NCI-H2029 treated with DMSO at 0.1 percent for 48 hours (cell line): ENCODE data around the gene TOMM7.
"Not testable (repeated sequence)": the region's sequence is repeated elsewhere in the genome, so short reads cannot be mapped to it uniquely, and the experiment has no call there.

ENCODE experiments used
- DNase-seq: peaks from one replicate; lab custom pipeline; 2025; lab: John Stamatoyannopoulos, UW

The TOMM7 gene

DNA sequence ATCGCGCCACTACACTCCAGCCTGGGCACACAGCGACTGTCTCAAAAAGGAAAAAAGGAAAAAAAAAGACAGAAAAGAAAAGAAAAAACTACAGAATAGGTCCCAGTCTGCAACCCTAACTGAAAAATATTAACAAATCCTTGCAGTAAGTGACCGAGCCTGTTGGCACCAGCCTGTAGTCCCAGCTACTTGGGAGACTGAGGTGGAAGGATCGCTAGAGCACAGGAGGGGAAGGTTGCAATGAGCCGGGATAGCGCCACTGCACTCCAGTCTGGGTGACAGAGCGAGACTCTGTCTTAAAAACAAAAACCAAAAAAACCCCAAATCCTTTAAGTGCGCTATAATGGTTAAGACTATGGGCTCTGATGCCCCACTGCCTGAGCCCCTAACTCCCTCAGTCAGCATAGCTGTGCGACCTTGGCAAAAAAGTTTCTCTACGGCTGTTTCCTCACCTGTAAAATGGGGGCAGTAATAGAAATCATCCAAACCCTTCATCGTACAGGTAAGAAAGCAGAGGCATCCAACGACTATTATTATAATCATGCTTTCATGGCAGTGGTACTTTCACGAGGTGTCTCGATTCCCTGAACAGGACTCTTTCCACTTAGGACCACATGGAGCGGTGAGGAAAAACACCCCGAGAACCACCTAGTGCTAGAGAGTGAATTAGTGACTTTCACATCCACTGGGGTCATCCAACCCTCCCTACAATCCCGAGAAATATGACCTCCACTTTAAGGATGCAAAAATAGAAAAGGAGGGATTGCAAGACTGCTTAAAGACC, 755 bp downstream of the TOMM7 start:
- no peak for DNase-seq

DNA sequence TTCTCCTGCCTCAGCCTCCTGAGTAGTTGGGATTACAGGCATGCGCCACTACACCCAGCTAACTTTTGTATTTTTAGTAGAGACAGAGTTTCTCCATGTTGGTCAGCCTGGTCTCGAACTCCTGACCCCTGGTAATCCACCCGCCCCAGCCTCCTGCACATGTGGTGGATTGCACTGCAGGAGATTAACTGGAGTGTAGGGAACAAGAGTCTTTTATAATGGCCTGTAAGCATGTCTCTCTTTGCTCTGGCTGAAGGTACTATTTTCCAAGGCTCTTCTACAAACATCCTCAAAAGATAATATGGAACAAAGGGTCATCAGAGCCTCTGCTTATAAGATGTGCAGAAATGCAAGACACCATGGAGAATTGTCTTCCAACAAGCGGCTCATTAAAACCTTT, 3.2 kb downstream of the TOMM7 start:
- no peak for DNase-seq

DNA sequence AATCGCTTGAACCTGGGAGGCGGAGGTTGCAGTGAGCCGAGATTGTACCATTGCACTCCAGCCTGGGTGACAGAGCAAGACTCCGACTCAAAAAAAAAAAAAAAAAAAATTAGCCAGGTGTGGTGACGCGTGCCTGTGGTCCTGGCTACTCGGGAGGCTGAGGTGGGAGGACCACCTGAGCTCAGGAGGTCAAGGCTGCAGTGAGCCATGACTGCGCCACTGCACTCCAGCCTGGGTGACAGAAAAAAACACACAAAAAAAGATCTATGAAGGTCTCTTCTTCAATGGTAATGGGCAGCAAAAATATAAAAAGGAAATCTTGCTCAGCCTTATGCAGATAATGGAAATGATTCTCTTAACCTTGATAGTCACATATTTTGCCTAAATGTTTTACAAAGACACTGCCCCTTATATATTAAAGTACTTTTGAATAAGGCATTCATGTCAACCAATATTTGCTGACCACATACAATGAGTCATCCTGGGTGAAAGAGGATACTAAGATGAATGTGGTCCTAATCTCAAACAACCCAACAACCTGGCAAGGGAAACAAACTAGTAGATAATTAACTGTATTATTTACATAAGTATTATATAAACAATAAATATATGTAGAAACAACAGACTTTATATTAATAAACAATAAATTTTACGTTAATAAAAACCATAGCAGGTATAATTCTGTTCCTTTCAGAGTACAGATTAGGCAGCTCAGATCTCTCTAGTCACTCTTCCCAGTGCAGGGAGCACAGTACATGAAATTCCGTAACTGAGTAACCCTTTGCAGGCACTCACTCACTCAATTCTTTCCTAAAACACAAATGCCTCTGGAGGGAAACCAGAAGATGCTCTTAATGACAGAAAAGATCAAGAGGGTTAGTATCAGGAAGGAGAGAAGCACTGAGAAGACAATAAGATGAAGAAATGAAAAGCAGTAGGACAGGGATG, 8.1 kb downstream of the TOMM7 start:
- peak; percentile 2 for DNase-seq

DNA sequence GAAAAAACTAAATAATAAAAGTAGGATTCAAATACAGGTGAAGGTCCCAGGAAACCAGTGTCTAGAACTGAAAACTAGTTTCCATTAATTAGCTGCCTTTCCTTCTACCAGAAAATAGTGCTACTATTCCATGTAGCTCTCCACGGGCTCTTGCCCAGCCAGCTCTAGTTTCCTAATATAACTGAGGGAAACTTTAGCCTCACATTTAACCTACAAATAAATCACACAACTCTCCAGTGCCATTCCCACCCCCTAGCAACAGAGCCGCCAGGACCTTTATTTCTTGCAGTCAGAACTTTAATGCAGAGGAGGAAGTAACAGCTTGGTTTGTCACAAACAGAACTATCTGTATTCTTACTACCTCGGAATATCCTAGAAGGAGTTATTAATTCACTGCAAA, 10.3 kb downstream of the TOMM7 start:
- DNase-seq: no peak

DNA sequence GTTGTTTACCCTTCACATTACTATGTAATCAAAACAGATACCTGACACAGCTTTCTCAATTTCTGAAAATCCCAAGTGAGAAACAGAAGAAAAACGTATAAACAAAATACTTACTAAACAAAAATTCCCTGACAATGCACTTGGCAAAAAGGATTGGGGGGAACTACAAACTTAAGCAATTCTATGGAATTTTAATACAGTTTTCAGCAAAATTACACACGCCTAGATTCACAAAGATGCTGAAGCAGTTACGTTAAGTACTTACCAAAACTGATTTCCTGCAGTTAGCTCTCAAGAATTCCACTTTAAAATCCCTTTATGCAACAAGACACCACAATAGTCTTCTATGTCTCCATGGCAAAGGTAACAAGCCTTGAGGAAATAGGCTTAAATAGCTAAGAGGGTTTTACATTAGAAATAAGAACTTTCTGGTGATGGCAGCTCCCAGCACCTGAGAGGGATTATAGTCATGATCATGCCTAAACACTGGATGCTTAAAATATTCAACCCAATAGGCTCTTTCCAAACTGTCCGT, 10.8 kb downstream of the TOMM7 start:
- DNase-seq: no peak

DNA sequence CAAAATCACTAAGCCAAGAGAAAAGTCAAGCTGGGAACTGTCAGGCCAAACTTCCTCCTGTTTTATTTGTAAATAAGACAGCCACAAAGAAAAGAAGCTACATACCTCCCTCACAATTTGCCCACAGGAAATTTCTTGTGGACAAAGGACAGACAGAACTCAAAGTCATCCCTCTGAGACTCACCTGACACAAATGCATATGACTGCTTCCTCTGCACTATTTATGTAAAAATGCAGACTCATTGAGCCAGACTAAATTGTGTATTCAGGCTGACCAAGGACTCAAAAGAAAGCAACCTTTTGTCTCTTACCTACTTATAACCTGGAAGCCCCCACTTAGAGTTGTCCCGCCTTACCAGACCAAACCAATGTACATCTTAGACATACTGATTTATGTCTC, 11.8 kb downstream of the TOMM7 start:
- DNase-seq: no peak

DNA sequence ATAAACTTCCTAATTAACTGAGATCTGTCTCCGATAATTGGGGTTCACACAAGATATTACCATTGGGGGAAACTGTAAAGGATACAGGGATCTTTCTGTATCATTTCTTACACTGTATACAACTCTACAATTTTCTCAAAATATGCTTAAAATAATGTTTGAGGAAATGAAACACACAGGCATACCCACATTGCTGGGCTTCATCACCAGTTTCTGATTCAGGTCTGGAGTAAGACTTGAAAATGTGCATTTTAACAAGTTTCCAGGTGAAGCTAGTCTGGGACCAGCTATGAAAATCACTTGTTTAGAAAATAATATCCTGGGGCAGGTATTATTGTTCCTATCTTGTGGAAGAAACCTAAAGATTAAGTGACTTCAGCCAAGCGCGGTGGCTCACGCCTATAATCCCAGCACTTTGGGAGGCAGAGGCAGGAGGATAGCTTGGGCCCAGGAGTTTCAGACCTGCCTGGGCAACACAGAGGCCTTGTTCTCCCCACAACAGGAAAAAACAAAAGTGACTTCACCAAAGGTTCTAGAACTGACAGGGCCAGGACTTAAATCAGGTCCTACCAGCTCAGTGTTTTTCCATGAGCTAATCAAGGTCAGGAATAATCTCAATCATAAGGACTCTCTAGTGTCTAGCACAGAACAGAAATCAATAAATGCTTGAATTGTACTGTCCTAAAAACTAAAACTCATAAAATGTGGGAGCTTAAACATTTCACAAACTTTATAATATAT, 12.6 kb downstream of the TOMM7 start:
- DNase-seq: no peak

DNA sequence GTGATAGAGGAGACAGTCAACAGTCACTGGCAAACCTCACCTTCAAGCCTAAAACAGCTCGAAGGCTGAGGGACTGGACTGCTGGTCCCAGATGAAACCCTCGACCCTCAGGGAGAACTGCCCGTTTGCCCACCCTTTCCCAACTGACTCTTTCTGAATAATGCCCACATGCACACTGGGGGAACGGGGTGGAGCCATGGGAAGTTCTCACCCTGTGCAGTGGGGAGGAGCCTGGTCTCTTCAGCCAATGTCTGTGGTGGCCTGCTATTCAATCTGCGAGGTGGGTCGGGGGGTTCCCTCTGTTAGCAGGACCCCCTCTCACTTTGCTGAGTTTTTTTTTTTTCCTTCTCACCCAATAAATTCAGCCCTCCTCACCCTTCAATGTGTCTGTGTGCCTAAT, 14.5 kb downstream of the TOMM7 start:
- no peak for DNase-seq

DNA sequence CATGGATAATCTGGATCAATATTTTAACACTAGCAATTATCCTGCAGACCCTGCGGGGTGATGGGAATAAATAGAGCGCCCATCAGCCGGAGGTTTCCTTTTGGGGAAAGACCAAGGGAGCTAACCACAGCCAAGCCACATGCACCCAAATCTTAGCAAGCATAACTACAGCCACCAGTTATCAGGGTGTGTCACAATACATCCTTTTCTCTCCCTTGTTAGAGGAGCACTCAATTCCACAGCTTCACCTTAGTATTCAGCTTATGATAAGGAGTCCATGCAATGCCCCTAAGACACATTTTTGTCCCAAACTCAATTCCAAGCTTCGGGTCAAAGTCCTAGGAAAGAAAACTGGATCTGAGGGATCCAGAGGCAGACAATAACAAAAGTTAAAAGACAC, 15.9 kb downstream of the TOMM7 start:
- DNase-seq: no peak

DNA sequence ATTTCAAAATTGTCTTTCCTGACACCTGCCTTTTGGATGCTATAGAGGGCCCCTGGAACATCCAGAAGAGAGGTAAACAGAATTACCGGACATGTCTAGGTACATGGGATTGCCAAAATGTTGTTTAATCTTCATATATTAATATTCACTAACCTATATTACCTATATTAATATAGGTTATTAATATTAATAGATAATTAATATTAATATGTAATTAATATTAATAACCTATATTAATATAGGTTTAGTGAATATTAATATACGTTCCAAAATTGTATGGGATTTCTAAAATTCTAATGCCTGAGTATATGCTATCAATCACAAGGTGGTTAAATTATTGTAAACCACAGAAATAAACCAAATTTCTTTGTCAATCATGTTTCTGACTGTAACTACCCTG, 17.4 kb downstream of the TOMM7 start:
- no peak for DNase-seq

DNA sequence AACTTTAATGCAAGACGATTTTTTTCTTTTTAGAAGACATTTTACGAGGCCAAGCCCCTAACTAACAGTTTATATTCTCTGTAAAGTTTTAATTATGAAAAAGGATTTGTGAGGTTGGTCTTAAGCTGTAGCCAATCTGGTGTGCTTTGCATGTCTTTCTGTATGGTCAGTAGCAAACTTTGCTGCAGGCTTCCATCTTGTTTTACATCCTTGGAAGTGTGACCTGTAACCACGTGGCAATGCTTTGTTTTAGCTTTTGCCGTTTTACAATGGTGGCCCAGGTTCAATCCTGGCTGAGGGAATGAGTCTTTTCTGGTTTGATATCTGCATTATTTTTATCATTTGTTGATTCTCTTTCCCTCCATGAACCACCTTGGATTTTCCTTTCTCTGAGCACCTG, 19.8 kb downstream of the TOMM7 start:
- not testable (repeated sequence) for DNase-seq

DNA sequence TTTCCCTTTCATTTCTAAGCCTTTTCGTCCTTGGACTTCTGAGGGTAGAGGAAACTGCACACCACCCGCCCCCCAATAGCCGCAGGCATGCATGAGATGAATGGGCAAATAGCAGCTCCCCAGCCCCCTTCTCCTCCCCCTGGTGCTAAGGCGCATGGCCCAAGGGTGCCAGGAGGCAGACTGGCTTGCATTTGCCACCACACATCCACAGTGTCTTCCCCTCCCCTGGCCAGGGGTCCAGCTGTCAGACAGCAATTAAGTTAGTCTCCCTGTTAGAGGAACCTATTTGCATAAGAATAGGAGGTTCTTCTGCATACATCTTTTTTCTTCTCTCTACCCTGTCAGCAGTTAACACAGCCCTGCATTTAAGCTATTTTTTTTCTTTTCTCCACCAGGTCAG, 20.2 kb downstream of the TOMM7 start:
- DNase-seq: no peak

DNA sequence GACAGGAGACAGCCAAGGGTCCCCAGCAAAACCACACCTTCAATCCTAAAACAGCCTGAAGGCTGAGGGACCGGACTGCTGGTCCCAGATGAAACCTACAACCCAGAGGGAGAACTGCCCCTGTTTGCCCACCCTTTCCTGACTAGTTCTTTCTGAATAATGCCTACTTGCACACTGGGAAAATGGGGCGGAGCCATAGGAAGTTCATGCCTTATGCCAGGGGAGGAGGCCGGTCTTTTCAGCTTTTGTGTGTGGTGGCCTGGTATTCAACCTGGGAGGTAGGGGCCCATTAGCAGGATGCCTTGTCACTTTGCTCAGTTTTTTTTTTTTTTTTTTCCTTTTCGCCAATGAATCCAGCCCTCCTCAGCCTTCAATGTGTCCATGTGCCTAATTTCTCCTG, 20.7 kb downstream of the TOMM7 start:
- DNase-seq: no peak

DNA sequence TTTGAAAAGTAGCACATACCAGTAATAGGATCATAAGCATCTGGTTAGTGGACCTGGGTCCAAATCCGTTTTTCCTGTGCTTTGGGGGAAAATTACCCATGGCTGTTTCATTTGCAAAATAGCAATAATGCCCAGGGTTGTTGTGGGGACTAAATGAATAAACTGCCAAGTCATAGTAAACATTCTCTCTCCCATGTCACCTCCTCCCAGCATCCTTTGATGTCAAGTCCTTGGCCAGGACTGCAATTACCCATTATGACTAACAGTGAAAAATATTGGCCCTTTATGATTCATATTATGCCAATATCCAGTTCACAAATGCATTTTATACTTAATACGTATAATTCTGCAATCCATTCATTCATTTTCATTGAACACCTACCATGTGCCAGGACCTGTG, 23.0 kb downstream of the TOMM7 start:
- DNase-seq: no peak

DNA sequence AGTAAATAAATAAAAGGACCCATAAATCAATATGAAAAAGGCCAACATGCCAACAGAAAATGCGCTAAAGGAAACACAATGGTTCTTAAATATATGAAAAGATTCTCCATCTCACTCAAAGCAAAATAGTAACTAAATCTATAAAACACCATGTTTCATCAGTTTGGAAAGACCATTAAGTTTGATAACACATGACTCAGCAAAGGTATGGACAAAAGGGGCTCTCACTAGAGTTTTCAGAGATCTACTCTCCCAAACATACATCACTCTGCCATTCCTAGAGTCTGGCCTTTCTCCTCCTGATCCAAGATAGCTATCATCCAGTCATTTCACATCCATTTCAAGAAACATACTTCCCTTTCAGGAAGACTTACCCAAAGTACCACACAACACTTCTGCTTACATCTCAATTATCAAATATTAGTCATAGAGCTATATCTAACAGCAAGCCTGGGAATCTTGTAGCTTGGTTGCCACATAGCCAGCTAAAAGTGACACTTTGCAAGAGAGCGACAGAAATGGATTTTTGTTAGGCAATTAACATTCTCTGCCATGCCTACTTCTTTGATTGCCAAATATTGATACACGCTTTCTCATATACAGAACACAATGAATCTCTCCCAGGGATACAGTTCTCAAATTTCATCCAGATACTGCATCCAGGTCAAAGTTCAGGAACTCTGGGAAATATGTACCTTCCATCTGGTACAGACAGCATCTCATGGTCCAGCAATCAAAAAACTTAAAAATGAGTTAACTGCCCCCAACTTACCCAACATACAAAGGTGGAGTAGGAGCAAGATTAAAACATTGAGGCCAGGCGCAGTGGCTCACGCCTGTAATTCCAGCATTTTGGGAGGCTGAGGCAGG, 28.8 kb downstream of the TOMM7 start:
- no peak for DNase-seq

DNA sequence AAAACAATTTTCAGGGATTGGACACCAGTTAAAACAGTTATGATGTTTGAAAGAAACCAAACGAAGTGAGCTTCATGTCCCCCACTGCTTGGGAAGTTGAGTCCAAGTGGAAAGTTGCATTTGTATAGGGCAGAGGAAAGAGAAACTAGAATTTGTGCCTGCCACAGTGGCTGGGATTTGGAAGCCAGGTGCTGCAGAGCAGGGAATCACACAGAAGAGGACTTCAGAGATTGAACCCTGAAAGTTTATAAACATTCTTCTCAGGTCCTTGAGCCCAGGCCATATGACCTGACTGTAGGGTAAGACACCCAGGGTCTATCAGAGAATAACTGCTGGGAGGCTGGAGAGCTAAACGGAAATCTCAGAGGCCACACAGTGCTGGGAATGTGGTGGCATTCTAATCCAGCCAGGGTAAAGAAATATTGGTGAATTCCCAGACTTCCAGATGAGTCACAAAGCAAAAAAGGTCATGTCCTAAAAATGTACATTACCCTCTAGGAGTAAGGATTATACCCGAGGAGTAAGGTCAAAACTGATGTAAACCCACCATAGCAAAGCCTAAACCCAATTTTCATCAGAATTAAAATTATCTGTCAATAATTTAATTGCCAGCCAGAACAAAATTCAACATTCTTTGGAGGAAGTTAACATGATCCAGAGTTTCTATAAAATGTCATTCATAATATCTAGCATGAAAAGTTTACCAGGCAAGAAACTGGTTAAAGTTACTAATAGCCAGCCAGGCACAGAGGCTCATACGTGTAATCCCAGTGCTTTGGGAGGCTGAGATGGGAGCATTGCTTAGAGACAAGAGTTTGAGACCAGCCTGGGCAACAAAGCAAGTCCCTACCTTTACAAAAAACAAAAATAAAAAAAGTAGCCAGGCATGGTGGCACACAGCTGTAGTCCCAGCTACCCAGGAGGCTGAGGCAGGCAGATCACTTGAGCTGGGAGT, 31.2 kb downstream of the TOMM7 start:
- no peak for DNase-seq

DNA sequence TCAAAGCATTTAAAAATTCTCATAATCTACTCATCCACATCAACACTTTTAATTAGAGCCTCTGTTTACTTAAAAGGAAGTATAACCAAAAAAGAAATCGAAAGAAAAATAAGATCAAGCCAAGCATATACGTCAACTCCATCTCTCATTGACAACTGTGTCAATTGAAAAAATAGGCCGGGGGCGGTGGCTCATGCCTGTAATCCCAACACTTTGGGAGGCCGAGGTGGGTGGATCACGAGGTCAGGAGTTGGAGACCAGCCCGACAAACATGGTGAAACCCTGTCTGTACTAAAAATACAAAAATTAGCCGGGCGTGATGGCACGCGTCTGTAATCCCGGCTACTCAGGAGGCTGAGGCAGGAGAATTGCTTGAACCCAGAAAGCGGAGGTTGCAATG, 32.0 kb downstream of the TOMM7 start:
- DNase-seq: not testable (repeated sequence)

DNA sequence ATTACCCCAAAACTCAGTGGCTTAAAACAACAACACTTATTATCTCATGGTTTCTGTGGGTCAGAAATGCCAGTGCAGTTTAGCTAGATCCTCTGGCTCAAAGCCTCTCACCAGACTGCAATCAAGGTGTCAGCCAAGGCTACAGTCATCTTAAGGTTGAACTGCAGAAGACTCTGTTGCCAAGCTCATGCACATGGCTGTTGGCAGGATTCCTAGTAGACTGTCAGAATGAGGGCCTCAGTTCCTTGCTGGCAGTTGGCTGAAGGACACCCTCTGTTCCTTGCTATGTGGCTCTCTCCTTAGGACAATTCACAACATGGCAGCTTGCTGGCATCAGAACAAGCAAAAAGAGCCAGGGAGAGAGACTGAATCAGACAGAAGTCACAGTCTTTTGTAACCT, 34.7 kb downstream of the TOMM7 start:
- no peak for DNase-seq

DNA sequence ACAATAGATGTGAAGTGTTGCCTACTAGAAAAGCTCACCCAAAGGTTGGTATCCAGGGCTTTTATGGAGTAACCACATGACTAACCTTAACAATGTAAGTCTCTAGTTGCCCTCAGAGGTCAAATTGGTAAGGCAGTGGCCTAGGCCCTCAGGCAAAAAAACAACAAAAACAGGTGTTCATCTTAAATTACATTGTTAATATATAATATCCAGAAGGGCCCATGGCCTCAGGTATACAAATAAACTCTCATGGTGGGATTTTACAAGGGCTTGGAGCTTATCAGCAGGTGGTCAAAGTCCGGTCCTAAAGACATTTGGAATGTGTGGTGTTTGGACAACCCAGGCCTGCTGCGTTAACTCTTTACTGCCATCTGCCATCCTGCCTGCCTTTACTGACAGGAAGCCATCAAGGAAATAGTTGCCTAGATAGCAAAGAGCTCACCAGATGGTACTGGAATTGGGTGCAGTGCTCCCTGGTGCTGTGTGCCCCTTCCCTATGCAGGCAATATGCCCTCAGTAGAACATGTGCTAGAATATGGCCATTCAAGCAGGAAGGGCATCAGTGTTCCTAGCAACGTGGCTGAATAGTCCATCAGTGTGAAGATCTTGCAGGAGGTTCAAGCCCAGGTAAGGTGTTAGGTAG, 36.2 kb downstream of the TOMM7 start:
- DNase-seq: no peak

DNA sequence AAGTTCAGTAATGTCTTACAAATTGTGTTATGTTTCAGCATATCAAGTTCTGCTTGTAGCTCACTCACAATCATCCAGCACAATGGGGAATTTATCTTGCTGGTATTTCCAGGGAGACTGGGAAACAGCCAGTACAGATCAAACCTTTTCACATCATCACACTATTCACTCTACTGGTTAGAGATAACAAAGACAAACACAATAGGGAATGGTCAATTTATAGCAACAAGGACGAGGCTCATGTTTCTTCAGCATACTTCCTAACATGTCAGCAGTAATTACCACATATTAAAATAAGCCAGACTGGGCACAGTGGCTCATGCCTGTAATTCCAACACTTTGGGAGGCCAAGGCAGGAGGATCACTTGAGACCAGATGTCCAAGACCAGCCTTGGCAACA, 38.3 kb downstream of the TOMM7 start:
- DNase-seq: no peak
